Spleen (tissue), 11 donors: ENCODE measurements around the gene SERAC1. TPM values are rescaled to one million over a fixed set of nuclear protein-coding genes. Genes with fewer than 3 reads are reported as not detected.

ENCODE experiments used
- DNase-seq: peaks from one replicate; pipeline ENCODE4 v3.0.0-alpha.2; 2020
- H3K27ac ChIP-seq, 8 donors: fragments of 200-600 bp; sonication (generic) in 7 of 8; 1 replicate in 4 of 8; 2 replicates in 4 of 8; pipeline versions ENCODE4 v1.5.0 to v1.8.0; 2016 to 2021; ENCODE audit warnings: inconsistent platforms in 4 of 8, mild to moderate bottlenecking in 4 of 8, moderate library complexity in 1 of 8
- H3K27me3 ChIP-seq, 7 donors: fragments of 200-600 bp; sonication (generic) in 6 of 7; replicated peaks in 1 of 7; 1 replicate in 4 of 7; 2 replicates in 3 of 7; pipeline versions ENCODE4 v1.5.0 to v1.8.0; 2016 to 2021; ENCODE audit warnings: inconsistent platforms in 3 of 7, mild to moderate bottlenecking in 1 of 7
- H3K36me3 ChIP-seq, 6 donors: fragments of 200-600 bp; sonication (generic) in 5 of 6; 1 replicate in 4 of 6; 2 replicates in 2 of 6; pipeline versions ENCODE4 v1.5.0 to v1.8.0; 2016 to 2021; ENCODE audit warnings: inconsistent platforms in 2 of 6
- H3K4me1 ChIP-seq, 6 donors: fragments of 200-600 bp; sonication (generic) in 5 of 6; 1 replicate in 3 of 6; 2 replicates in 3 of 6; pipeline versions ENCODE4 v1.5.0 to v1.8.0; 2016 to 2021; ENCODE audit warnings: inconsistent platforms in 3 of 6
- H3K4me3 ChIP-seq, 8 donors: fragments of 200-600 bp; sonication (generic) in 7 of 8; 1 replicate in 4 of 8; 2 replicates in 4 of 8; pipeline versions ENCODE4 v1.5.0 to v1.8.0; 2016 to 2021; ENCODE audit warnings: inconsistent platforms in 4 of 8, mild to moderate bottlenecking in 4 of 8, moderate library complexity in 2 of 8
- H3K9me3 ChIP-seq, 8 donors: fragments of 200-600 bp; sonication (generic) in 7 of 8; 1 replicate in 4 of 8; 2 replicates in 4 of 8; pipeline versions ENCODE4 v1.5.0 to v1.8.0; 2016 to 2021; ENCODE audit warnings: inconsistent platforms in 4 of 8
- CTCF ChIP-seq, 11 experiments: fragments of 200-600 bp in 7 of 11; fragments of 450-650 bp in 4 of 11; sonication (generic) in 4 of 11; IDR thresholded peaks in 8 of 11; conservative IDR thresholded peaks in 3 of 11; 1 replicate in 7 of 11; 2 replicates in 4 of 11; pipeline versions ENCODE4 v1.4.0 to v1.8.0; 2016 to 2021; ENCODE audit warnings: antibody characterized with exemption in 11 of 11, inconsistent platforms in 4 of 11, mild to moderate bottlenecking in 1 of 11
- POLR2A ChIP-seq, 3 donors: fragments of 450-650 bp; IDR thresholded peaks; one replicate each; pipeline ENCODE4 v1.5.1; 2017; ENCODE audit warnings: antibody characterized with exemption in 3 of 3, mild to moderate bottlenecking in 1 of 3
- POLR2AphosphoS5 ChIP-seq, 3 donors: sonication (generic); formaldehyde crosslinking; IDR thresholded peaks; one replicate each; pipeline ENCODE4 v1.5.1; 2017; ENCODE audit warnings: antibody characterized with exemption in 3 of 3
- WGBS, 5 donors: extraction: QIAGEN DNeasy Blood & Tissue Kit in 3 of 5; methylation state at CpG; one replicate each; pipeline versions ENCODE4 v1.1.5 to v1.1.7; 2013 to 2018; 5-methylcytosine and 5-hydroxymethylcytosine counted together
- intact Hi-C: fragments of 100-400 bp; cut with DNase I; formaldehyde crosslinking; loops from one replicate; pipeline ENCODE4 v1.15.0; 2023; ENCODE audit warnings: low total_unique reads
- polyA plus RNA-seq, 3 donors: library from polyadenylated mRNA; stranded (reverse); fragments of 200-250 nt; gene quantifications; one replicate each; pipeline ENCODE4 v1.2.1, GENCODE V29; 2013
- total RNA-seq, 7 donors: library from RNA; depleted of rRNA in 3 of 7; stranded (reverse); fragments of >200 nt in 3 of 7; fragmentation: NEBNext Ultra II Directional in 4 of 7; extraction: Animal tissue kit (Norgen Biotek cat#: 25700) in 4 of 7; gene quantifications; one replicate each; pipeline versions ENCODE4 v1.1.0 to v1.2.1, GENCODE V29; 2016 to 2021
- donor health status: healthy with polysubstance abuse.
- donor health status: DM: no; HTN: no; CAD: no; lungs with moderate emphysema.
- donor health status: DM: no; HTN: no; CAD: no.
- donor health status: Bipolar disorder and iron deficiency.
- donor health status: healthy.
- donor health status: DM: no; HTN: no; CAD: no.
- donor health status: DM: yes; HTN: yes; CAD: no.

Gene SERAC1
- total and polyA plus RNA-seq, 10 donors, result 1.6 to 12.3 (median 5.7) TPM

GRCh38 chr6:158194487-158195280 lies 26.6 kb upstream of the SERAC1 start:
- H3K9me3 ChIP-seq, result no peaks in the 10 kb centered on the region
- no peak for TF ChIP-seq POLR2AphosphoS5 (IDR thresholded peaks at IDR 0.05)
- no peak for TF ChIP-seq CTCF (IDR thresholded peaks at IDR 0.05 in 8 of 11, conservative IDR thresholded peaks at IDR 0.05 in 3 of 11)
- H3K27me3 ChIP-seq, result no peaks in the 10 kb centered on the region
- WGBS, 5 donors, result 93 to 99% (median 95%) methylated on average over 4 of the region's 4 CpGs
- no peak for DNase-seq
- H3K27ac ChIP-seq, result no peak overlapping the region
- intact Hi-C loops, result no loop called here
- H3K4me1 ChIP-seq, result no peaks in the 10 kb centered on the region
- H3K4me3 ChIP-seq, result no peak overlapping the region
- H3K36me3 ChIP-seq, result peaks cover 0 to 39% (median 14%) of the 10 kb centered on the region in 6 donors

- no peak for TF ChIP-seq POLR2A (IDR thresholded peaks at IDR 0.05)
- no peak for TF ChIP-seq CTCF (IDR thresholded peaks at IDR 0.05 in 8 of 11, conservative IDR thresholded peaks at IDR 0.05 in 3 of 11)
- no peak for TF ChIP-seq POLR2AphosphoS5 (IDR thresholded peaks at IDR 0.05)
- H3K4me1 ChIP-seq, result no peaks in the 10 kb centered on the region
- no peak overlapping the region for H3K27ac ChIP-seq
- 95 to 98% (median 96%) methylated on average over 4 of the region's 4 CpGs for WGBS, 5 donors
- peaks cover 0 to 54% (median 20%) of the 10 kb centered on the region in 6 donors for H3K36me3 ChIP-seq
- H3K4me3 ChIP-seq, result no peak overlapping the region
- intact Hi-C loops, result no loop called here
- no peak for DNase-seq
- no peaks in the 10 kb centered on the region for H3K9me3 ChIP-seq
- H3K27me3 ChIP-seq, result no peaks in the 10 kb centered on the region
These were observed 23.7 kb upstream of the SERAC1 start for GRCh38 chr6:158191761-158192160.

- H3K9me3 ChIP-seq, result no peaks in the 10 kb centered on the region
- DNase-seq, result no peak
- WGBS, 5 donors, result 69 to 88% (median 80%) methylated on average over 1 of the region's 1 CpG
- no peak overlapping the region for H3K4me3 ChIP-seq
- peaks cover 0 to 61% (median 20%) of the 10 kb centered on the region in 6 donors for H3K36me3 ChIP-seq
- intact Hi-C loops, result no loop called here
- H3K27ac ChIP-seq, result peak overlapping the region in 5 of 8 donors; percentile 4 to 37 (median 30)
- no peak for TF ChIP-seq POLR2AphosphoS5 (IDR thresholded peaks at IDR 0.05)
- TF ChIP-seq POLR2A (IDR thresholded peaks at IDR 0.05), result no peak
- TF ChIP-seq CTCF (IDR thresholded peaks at IDR 0.05 in 8 of 11, conservative IDR thresholded peaks at IDR 0.05 in 3 of 11), result no peak
- H3K4me1 ChIP-seq, result no peaks in the 10 kb centered on the region
- no peaks in the 10 kb centered on the region for H3K27me3 ChIP-seq
These were observed 23.0 kb upstream of the SERAC1 start for GRCh38 chr6:158191032-158191431.

GRCh38 chr6:158188591-158188990 lies 20.5 kb upstream of the SERAC1 start:
- Histone ChIP-seq H3K9me3 (no peaks in the 10 kb centered on the region), H3K36me3 (peaks cover 0 to 65% (median 20%) of the 10 kb centered on the region in 6 donors), H3K4me3 (no peak overlapping the region), H3K4me1 (no peaks in the 10 kb centered on the region), H3K27ac (no peak overlapping the region), H3K27me3 (no peaks in the 10 kb centered on the region)
- intact Hi-C loops, result no loop called here
- no peak for TF ChIP-seq CTCF (IDR thresholded peaks at IDR 0.05 in 8 of 11, conservative IDR thresholded peaks at IDR 0.05 in 3 of 11)
- TF ChIP-seq POLR2AphosphoS5 (IDR thresholded peaks at IDR 0.05), result no peak
- TF ChIP-seq POLR2A (IDR thresholded peaks at IDR 0.05), result no peak
- WGBS, 5 donors, result 92 to 99% (median 97%) methylated on average over 3 of the region's 3 CpGs
- no peak for DNase-seq
